NB4 (cell line): ENCODE measurements around the gene ZMYND11.

Experiments used
- POLR2A ChIP-seq: IDR thresholded peaks from 2 replicates; pipeline ENCODE4 v1.6.1; 2011; ENCODE audit warnings: mild to moderate bottlenecking; ENCODE audit not compliant: insufficient read length; ENCODE audit errors: extremely low read depth
- TF ChIP-seq, protein P1 (sequence below): IDR thresholded peaks from one replicate; pipeline ENCODE4 v1.5.1; 2012; ENCODE audit warnings: low read depth, low read length

DNA sequence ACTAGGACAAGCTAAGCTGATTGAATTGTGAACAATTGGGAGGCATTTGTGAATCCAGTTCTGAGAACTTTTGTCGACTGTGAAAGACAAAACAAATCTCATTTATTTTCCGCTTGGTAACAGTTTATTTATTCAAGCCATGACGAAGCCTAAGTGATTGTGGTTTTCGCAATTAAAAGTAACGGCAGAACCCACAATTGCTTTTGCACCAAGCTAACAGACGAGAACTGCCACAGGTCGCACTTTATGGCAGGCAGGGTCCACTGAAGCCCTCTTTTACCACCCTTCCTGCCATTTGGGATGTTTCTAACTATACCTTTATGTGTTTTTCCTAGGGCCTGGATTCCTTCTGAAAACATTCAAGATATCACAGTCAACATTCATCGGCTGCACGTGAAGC lies 111.2 kb downstream of the ZMYND11 start:
- TF ChIP-seq POLR2A: no peak
- TF ChIP-seq, protein P1, sequence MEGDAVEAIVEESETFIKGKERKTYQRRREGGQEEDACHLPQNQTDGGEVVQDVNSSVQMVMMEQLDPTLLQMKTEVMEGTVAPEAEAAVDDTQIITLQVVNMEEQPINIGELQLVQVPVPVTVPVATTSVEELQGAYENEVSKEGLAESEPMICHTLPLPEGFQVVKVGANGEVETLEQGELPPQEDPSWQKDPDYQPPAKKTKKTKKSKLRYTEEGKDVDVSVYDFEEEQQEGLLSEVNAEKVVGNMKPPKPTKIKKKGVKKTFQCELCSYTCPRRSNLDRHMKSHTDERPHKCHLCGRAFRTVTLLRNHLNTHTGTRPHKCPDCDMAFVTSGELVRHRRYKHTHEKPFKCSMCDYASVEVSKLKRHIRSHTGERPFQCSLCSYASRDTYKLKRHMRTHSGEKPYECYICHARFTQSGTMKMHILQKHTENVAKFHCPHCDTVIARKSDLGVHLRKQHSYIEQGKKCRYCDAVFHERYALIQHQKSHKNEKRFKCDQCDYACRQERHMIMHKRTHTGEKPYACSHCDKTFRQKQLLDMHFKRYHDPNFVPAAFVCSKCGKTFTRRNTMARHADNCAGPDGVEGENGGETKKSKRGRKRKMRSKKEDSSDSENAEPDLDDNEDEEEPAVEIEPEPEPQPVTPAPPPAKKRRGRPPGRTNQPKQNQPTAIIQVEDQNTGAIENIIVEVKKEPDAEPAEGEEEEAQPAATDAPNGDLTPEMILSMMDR: no peak
